GM12892 (cell line): ENCODE measurements around the gene CBL.

Experiments used
- POLR2A ChIP-seq: IDR thresholded peaks from 2 replicates; pipeline ENCODE4 v1.6.1; 2011; ENCODE audit warnings: low read depth, low read length, control low read depth
- POLR2AphosphoS5 ChIP-seq: IDR thresholded peaks from 2 replicates; pipeline ENCODE4 v1.6.1; 2011; ENCODE audit warnings: low read depth, low read length, control low read depth
- TAF1 ChIP-seq: IDR thresholded peaks from 2 replicates; pipeline ENCODE4 v1.6.1; 2011; ENCODE audit warnings: low read depth, mild to moderate bottlenecking, control low read depth, low read length, borderline replicate concordance

GRCh38 chr11:119314726-119315125, 108.6 kb downstream of the CBL start:
- TF ChIP-seq TAF1 = no peak
- TF ChIP-seq POLR2A = no peak
- no peak for TF ChIP-seq POLR2AphosphoS5
